ENCODE data around the gene FHDC1.

The FHDC1 gene

GRCh38 chr4:153001626-153002025, 65.5 kb downstream of the FHDC1 start:
- in situ Hi-C loops (cut with HindIII; ENCODE audit: low sequenced_read_pairs): no loop called here

GRCh38 chr4:153002110-153002509, 66.0 kb downstream of the FHDC1 start:
- in situ Hi-C loops (cut with HindIII; ENCODE audit: low sequenced_read_pairs): no loop called here

GRCh38 chr4:153004081-153004850, 68.1 kb downstream of the FHDC1 start:
- in situ Hi-C loops (cut with HindIII; ENCODE audit: low sequenced_read_pairs): no loop called here

GRCh38 chr4:153005899-153006381, 69.8 kb downstream of the FHDC1 start:
- in situ Hi-C loops (cut with HindIII; ENCODE audit: low sequenced_read_pairs): no loop called here

GRCh38 chr4:153008578-153009199, 72.6 kb downstream of the FHDC1 start:
- in situ Hi-C loops (cut with HindIII; ENCODE audit: low sequenced_read_pairs): no loop called here

GRCh38 chr4:153010146-153010545, 74.0 kb downstream of the FHDC1 start:
- in situ Hi-C loops (cut with HindIII; ENCODE audit: low sequenced_read_pairs): no loop called here

- in situ Hi-C loops (cut with HindIII; ENCODE audit: low sequenced_read_pairs): no loop called here
Measured at GRCh38 chr4:153013202-153013977, 77.3 kb downstream of the FHDC1 start.

- in situ Hi-C loops (cut with HindIII; ENCODE audit: low sequenced_read_pairs): no loop called here
Measured at GRCh38 chr4:153014460-153014859, 78.3 kb downstream of the FHDC1 start.

- in situ Hi-C loops (cut with HindIII; ENCODE audit: low sequenced_read_pairs): no loop called here
Measured at GRCh38 chr4:153016592-153016991, 80.5 kb downstream of the FHDC1 start.

- in situ Hi-C loops (cut with HindIII; ENCODE audit: low sequenced_read_pairs): no loop called here
Measured at GRCh38 chr4:153018031-153018430, 81.9 kb downstream of the FHDC1 start.

GRCh38 chr4:153018684-153019083, 82.6 kb downstream of the FHDC1 start:
- in situ Hi-C loops (cut with HindIII; ENCODE audit: low sequenced_read_pairs): no loop called here

GRCh38 chr4:153019906-153020305, 83.8 kb downstream of the FHDC1 start:
- in situ Hi-C loops (cut with HindIII; ENCODE audit: low sequenced_read_pairs): no loop called here

GRCh38 chr4:153020457-153020856, 84.3 kb downstream of the FHDC1 start:
- in situ Hi-C loops (cut with HindIII; ENCODE audit: low sequenced_read_pairs): no loop called here

GRCh38 chr4:153021276-153021675, 85.2 kb downstream of the FHDC1 start:
- in situ Hi-C loops (cut with HindIII; ENCODE audit: low sequenced_read_pairs): no loop called here

- in situ Hi-C loops (cut with HindIII; ENCODE audit: low sequenced_read_pairs): no loop called here
Measured at GRCh38 chr4:153022241-153022715, 86.2 kb downstream of the FHDC1 start.

- in situ Hi-C loops (cut with HindIII; ENCODE audit: low sequenced_read_pairs): no loop called here
Measured at GRCh38 chr4:153023139-153023538, 87.0 kb downstream of the FHDC1 start.

- in situ Hi-C loops (cut with HindIII; ENCODE audit: low sequenced_read_pairs): no loop called here
Measured at GRCh38 chr4:153023692-153024394, 87.7 kb downstream of the FHDC1 start.

- in situ Hi-C loops (cut with HindIII; ENCODE audit: low sequenced_read_pairs): no loop called here
Measured at GRCh38 chr4:153024466-153024865, 88.3 kb downstream of the FHDC1 start.

- in situ Hi-C loops (cut with HindIII; ENCODE audit: low sequenced_read_pairs): no loop called here
Measured at GRCh38 chr4:153025406-153025805, 89.3 kb downstream of the FHDC1 start.

GRCh38 chr4:153026591-153027346, 90.6 kb downstream of the FHDC1 start:
- in situ Hi-C loops (cut with HindIII; ENCODE audit: low sequenced_read_pairs): no loop called here

All from DLD1 (cell line).